H1 (cell line): ENCODE measurements around the gene CAMKK1. TPM values are rescaled to one million over a fixed set of nuclear protein-coding genes. Genes with fewer than 3 reads are reported as not detected.

ENCODE experiments used
- ASH2L ChIP-seq: fragments of 200-600, 300-600 bp; sonication (generic); IDR thresholded peaks from one replicate; pipeline ENCODE4 v1.7.1; 2017; ENCODE audit warnings: low read length
- BACH1 ChIP-seq: IDR thresholded peaks from 2 replicates; pipeline ENCODE4 v1.6.1; 2012; ENCODE audit warnings: low read length, improper control_type of control experiment
- CHD7 ChIP-seq: fragments of 300-600 bp; sonication (generic); IDR thresholded peaks from 2 replicates; pipeline ENCODE4 v1.7.1; 2012; ENCODE audit warnings: low read length, moderate library complexity, mild to moderate bottlenecking, inconsistent platforms; ENCODE audit not compliant: insufficient replicate concordance
- EZH2 ChIP-seq: fragments of 200-600 bp; sonication (generic); IDR thresholded peaks from 2 replicates; pipeline ENCODE4 v1.7.1; 2012; ENCODE audit warnings: low read depth, mild to moderate bottlenecking, moderate library complexity, low read length, inconsistent platforms; ENCODE audit not compliant: severe bottlenecking
- FOSL1 ChIP-seq: IDR thresholded peaks from 2 replicates; pipeline ENCODE4 v1.6.1; 2011; ENCODE audit warnings: mild to moderate bottlenecking, low read depth, low read length, moderate library complexity; ENCODE audit not compliant: insufficient read depth
- HDAC6 ChIP-seq: IDR thresholded peaks from one replicate; pipeline ENCODE4 v1.7.1; 2012; ENCODE audit warnings: low read depth, mild to moderate bottlenecking, inconsistent platforms, low read length, moderate library complexity
- NANOG ChIP-seq: IDR thresholded peaks from 2 replicates; pipeline ENCODE4 v1.6.1; 2011; ENCODE audit warnings: low read length, low read depth, mild to moderate bottlenecking, inconsistent platforms; ENCODE audit not compliant: insufficient read depth, poor library complexity, severe bottlenecking
- POU5F1 ChIP-seq: IDR thresholded peaks from 2 replicates; pipeline ENCODE4 v1.6.1; 2011; ENCODE audit warnings: low read depth, mild to moderate bottlenecking, low read length, moderate library complexity
- RBBP5 ChIP-seq: IDR thresholded peaks from 2 replicates; pipeline ENCODE4 v1.7.1; 2012; ENCODE audit warnings: low read depth, mild to moderate bottlenecking, inconsistent platforms, low read length, moderate library complexity, borderline replicate concordance
- TCF12 ChIP-seq: IDR thresholded peaks from 2 replicates; pipeline ENCODE4 v1.6.1; 2011; ENCODE audit warnings: low read depth, mild to moderate bottlenecking, low read length
- polyA plus RNA-seq, 7 experiments: library from polyadenylated mRNA; depleted of rRNA in 3 of 7; stranded (reverse) in 5 of 7; unstranded in 2 of 7; fragments of >200 nt in 5 of 7; fragments of 200-250 nt in 2 of 7; gene quantifications; 1 replicate in 5 of 7; 2 replicates in 1 of 7; 4 replicates in 1 of 7; pipeline versions ENCODE4 v1.2.1 to v1.2.3, GENCODE V29; 2011 to 2013; ENCODE audit warnings: missing spikeins in 2 of 7, mixed read lengths in 2 of 7
- total RNA-seq: library from RNA; stranded (reverse); fragmentation: NEBNext Ultra II Directional; extraction: Animal tissue kit (Norgen Biotek cat#: 25700); gene quantifications from 2 replicates; pipeline ENCODE4 v1.2.1, GENCODE V29; 2021

Gene CAMKK1
- total and polyA plus RNA-seq, 2 of the 8 experiments (the other 6 are each of a cell fraction or from before 2014, with no cell fraction given): 7.1 to 7.6 TPM

- TF ChIP-seq EZH2: no peak
- TF ChIP-seq NANOG: no peak
- TF ChIP-seq BACH1: no peak
- TF ChIP-seq RBBP5: no peak
- TF ChIP-seq FOSL1: no peak
- TF ChIP-seq HDAC6: no peak
- no peak for TF ChIP-seq TCF12
- TF ChIP-seq ASH2L: no peak
- no peak for TF ChIP-seq CHD7
- TF ChIP-seq POU5F1: no peak
These were observed 4.3 kb downstream of the CAMKK1 start (continued) for GRCh38 chr17:3888343-3889171.
